Left ventricle myocardium inferior (tissue), 1 donor: ENCODE data around the gene RHOJ. TPM values are rescaled to one million over a fixed set of nuclear protein-coding genes. Genes with fewer than 3 reads are reported as not detected.
"Not testable (repeated sequence)": the region's sequence is repeated elsewhere in the genome, so short reads cannot be mapped to it uniquely, and the experiment has no call there.

ENCODE experiments used
- DNase-seq: peaks from one replicate; pipeline ENCODE4 v3.0.0-alpha.2; 2020
- H3K27ac ChIP-seq: fragments of 200-600 bp; replicated peaks from 2 replicates; pipeline ENCODE4 v1.8.0; 2021
- H3K27me3 ChIP-seq: fragments of 200-600 bp; 2 replicates; pipeline ENCODE4 v1.8.0; 2021; ENCODE audit warnings: low read depth
- H3K36me3 ChIP-seq: fragments of 200-600 bp; 2 replicates; pipeline ENCODE4 v1.8.0; 2021
- H3K4me1 ChIP-seq: fragments of 200-600 bp; 2 replicates; pipeline ENCODE4 v1.8.0; 2021
- H3K4me3 ChIP-seq: fragments of 200-600 bp; 2 replicates; pipeline ENCODE4 v1.8.0; 2021; ENCODE audit warnings: mild to moderate bottlenecking, moderate library complexity
- H3K9me3 ChIP-seq: fragments of 200-600 bp; replicated peaks from 2 replicates; pipeline ENCODE4 v1.8.0; 2021
- intact Hi-C: fragments of 100-400 bp; cut with micrococcal nuclease; formaldehyde crosslinking; loops from one replicate; pipeline ENCODE4 v1.11.0; 2022
- total RNA-seq: library from RNA; stranded (reverse); fragmentation: NEBNext Ultra II Directional; extraction: Animal tissue kit (Norgen Biotek cat#: 25700); gene quantifications from one replicate; pipeline ENCODE4 v1.2.1, GENCODE V29; 2021
- TF ChIP-seq, protein P1 (sequence below): fragments of 200-600 bp; IDR thresholded peaks from 2 replicates; pipeline ENCODE4 v1.8.0; 2021; ENCODE audit warnings: antibody characterized with exemption, mild to moderate bottlenecking, borderline replicate concordance
- donor health status: DM: no; HTN: yes; CAD: no; lungs with severe emphysema.

The RHOJ gene
- total RNA-seq, 1 donor from 2014 or later = 14.6 TPM

DNA sequence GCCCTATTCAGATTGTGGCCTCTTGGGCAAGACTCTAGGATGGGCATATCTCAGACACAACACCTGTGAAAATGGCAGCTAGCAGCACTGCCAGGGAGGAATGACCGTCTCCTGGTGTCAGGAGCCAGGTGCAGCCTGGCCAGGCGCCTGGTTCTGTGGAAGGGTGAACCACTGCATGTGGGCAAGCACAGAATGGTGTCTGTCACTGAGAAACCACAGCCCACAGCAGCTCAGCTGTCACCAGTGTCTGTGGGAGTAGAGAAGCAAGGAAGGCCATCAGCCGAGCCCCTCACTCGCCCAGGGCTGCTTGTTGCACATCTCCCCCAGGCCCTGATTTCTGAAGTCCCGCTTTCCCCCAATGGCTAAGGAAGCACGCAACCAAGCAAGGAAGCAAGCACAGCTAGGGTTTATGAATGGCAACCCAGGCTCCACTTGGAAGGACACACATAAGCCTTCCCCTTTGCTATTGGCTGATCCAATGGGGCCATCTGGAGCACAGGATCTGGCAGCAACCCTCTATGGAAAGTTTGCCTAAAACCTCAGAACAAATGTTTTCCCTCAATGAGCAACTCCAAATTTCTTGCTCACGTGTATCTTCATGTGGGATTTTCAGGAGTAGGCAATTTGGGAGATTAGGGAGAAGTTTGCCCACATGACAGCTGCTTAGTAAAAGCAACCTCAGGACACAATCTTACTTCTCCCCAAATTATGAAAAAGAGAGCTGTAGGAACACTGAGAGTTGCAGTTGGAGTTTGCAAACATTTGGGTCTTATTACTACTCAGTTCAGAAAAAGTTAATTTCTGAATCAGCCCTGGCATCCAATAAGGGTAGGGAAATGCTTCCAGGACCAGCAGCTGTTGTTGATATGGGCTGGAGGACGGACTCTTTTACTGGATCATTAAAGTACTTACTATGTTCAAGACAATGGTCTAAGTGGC is 69.7 kb downstream of the RHOJ start:
- peaks cover 7% of the 10 kb centered on the region for H3K36me3 ChIP-seq
- peaks cover 29% of the 10 kb centered on the region for H3K4me1 ChIP-seq
- no peaks in the 10 kb centered on the region for H3K9me3 ChIP-seq
- peak; percentile 28 for DNase-seq
- TF ChIP-seq, protein P1, sequence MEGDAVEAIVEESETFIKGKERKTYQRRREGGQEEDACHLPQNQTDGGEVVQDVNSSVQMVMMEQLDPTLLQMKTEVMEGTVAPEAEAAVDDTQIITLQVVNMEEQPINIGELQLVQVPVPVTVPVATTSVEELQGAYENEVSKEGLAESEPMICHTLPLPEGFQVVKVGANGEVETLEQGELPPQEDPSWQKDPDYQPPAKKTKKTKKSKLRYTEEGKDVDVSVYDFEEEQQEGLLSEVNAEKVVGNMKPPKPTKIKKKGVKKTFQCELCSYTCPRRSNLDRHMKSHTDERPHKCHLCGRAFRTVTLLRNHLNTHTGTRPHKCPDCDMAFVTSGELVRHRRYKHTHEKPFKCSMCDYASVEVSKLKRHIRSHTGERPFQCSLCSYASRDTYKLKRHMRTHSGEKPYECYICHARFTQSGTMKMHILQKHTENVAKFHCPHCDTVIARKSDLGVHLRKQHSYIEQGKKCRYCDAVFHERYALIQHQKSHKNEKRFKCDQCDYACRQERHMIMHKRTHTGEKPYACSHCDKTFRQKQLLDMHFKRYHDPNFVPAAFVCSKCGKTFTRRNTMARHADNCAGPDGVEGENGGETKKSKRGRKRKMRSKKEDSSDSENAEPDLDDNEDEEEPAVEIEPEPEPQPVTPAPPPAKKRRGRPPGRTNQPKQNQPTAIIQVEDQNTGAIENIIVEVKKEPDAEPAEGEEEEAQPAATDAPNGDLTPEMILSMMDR = no peak
- no peaks in the 10 kb centered on the region for H3K27me3 ChIP-seq
- H3K27ac ChIP-seq = peak overlapping the region; percentile 60
- intact Hi-C loops = loop anchor here (10.0 kb wide), 1 partner anchor 1099 kb away; no protein-coding TSS in a partner anchor
- H3K4me3 ChIP-seq = no peak overlapping the region

DNA sequence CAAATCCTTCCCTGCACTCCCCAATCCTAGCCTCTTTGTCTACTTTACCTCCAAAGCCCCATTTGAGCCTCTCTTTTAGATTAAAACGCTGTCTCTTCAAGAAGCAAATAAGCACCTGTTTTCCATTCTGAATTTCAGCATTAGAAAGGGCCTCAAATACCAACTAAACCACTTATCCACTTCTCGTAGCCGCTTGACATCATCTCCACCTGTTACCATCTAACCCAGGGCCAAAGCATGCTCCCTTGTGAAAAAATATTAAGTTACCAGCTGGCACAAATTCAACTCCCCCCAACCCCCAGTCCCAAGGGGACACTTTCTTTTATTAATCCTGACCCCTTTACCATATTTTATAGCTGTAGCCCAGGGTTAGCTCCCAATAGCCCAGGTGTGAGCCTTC is 71.4 kb downstream of the RHOJ start:
- Histone ChIP-seq H3K27me3 (no peaks in the 10 kb centered on the region), H3K9me3 (no peaks in the 10 kb centered on the region), H3K27ac (peak overlapping the region; percentile 60), H3K4me1 (peaks cover 29% of the 10 kb centered on the region), H3K36me3 (peaks cover 7% of the 10 kb centered on the region), H3K4me3 (no peak overlapping the region)
- TF ChIP-seq, protein P1 = no peak
- DNase-seq = no peak
- intact Hi-C loops = loop anchor here (2.0 to 10.0 kb wide), 2 partner anchors 101 to 1101 kb away; no protein-coding TSS in a partner anchor

DNA sequence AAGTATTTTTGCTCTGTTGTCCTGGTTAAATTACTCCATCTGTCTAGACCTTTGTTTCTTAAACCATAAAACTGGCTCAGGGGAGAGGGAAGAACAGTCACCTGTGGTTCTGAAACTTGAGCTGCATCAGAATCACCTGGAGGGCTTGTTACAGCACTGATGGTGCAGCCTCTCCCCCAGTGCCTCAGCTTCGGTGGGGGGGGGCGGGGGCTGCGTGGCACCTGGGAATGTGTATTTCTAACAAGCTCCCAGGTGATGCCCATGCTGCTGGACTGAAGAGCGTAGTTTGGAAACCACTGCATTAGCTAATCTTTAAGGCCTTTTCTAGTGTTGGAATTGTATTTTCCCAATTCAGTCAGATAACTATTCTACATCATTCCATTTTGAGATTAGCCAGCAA is 71.8 kb downstream of the RHOJ start:
- Histone ChIP-seq H3K4me1 (peaks cover 29% of the 10 kb centered on the region), H3K27ac (peak overlapping the region; percentile 60), H3K36me3 (peaks cover 10% of the 10 kb centered on the region), H3K9me3 (no peaks in the 10 kb centered on the region), H3K4me3 (no peak overlapping the region), H3K27me3 (no peaks in the 10 kb centered on the region)
- no peak for DNase-seq
- TF ChIP-seq, protein P1 = no peak
- intact Hi-C loops = loop anchor here (2.0 to 10.0 kb wide), 2 partner anchors 101 to 1101 kb away; no protein-coding TSS in a partner anchor

DNA sequence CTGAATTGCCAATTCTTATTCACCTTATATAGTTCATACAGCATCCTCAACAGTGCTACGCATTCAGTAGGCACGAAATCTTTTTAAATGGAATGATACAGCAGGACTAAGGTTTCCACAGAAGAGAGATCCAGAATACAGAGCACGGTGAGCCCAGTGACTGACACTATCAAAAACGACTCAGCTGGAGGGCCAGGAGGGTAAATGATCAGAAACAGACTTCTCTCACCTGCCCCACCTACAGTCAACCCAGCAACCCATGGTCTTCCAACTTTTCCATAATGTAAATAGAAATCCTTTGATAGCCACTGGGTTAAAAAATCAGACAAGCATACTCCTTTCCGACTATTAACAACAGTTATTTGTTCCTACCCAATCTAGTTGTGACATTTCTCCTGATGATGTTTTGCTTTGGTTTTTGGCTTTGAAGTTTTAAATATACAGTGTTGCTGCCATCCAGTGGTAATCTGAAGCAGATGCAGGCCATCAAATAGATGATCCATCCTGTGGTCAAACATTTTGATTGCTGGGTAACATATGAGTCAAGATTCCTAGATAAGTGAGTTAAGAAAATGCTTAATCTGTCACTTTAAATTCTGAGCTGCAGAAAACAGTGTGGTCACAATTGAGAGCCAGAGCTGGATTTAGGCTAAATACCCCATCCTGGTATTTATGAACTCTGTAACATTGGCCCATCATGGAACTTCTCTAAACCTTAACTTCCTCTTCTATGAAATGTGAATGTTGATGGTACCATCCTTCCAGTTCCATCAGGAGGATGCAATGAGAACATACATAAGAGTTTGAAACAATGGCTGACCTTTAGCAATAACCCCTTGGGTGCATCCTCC is 72.5 kb downstream of the RHOJ start:
- no peaks in the 10 kb centered on the region for H3K9me3 ChIP-seq
- no peaks in the 10 kb centered on the region for H3K27me3 ChIP-seq
- intact Hi-C loops = loop anchor here (2.0 to 10.0 kb wide), 2 partner anchors 102 to 1102 kb away; no protein-coding TSS in a partner anchor
- peak overlapping the region; percentile 60 for H3K27ac ChIP-seq
- no peak overlapping the region for H3K4me3 ChIP-seq
- H3K4me1 ChIP-seq = peaks cover 29% of the 10 kb centered on the region
- no peak for DNase-seq
- TF ChIP-seq, protein P1 = peak; percentile 91
- peaks cover 13% of the 10 kb centered on the region for H3K36me3 ChIP-seq

DNA sequence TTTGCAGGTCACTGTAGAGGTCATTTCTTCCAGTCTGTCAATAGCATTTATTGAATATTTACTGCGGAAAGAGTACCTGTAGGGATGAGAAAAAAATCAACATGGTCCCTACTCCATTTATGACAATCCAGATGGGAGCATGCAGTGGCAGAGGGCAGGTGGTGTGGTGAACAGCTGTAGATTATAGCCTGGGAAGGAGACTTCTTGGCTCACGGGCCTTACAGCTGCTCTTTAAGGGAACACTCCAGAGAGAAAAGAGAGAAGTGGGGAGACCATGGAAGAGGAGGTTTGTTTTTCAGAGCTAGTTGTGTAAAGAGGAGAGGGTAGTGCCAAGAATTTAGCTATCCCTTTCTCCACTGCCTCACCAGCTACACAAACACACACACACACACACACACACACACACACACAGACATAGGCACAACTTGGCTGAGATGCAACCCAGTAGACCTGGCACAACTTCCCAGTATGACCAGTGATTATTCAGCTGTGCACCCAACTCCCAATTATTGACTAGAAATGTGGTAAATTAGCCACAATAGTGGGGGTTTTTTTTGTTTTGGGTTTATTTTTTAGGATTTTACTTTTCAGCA is 73.4 kb downstream of the RHOJ start:
- Histone ChIP-seq H3K9me3 (no peaks in the 10 kb centered on the region), H3K27me3 (no peaks in the 10 kb centered on the region), H3K27ac (no peak overlapping the region), H3K4me1 (peaks cover 26% of the 10 kb centered on the region), H3K4me3 (no peak overlapping the region), H3K36me3 (peaks cover 6% of the 10 kb centered on the region)
- TF ChIP-seq, protein P1 = no peak
- intact Hi-C loops = loop anchor here (2.0 to 10.0 kb wide), 2 partner anchors 103 to 1103 kb away; no protein-coding TSS in a partner anchor
- DNase-seq = no peak

DNA sequence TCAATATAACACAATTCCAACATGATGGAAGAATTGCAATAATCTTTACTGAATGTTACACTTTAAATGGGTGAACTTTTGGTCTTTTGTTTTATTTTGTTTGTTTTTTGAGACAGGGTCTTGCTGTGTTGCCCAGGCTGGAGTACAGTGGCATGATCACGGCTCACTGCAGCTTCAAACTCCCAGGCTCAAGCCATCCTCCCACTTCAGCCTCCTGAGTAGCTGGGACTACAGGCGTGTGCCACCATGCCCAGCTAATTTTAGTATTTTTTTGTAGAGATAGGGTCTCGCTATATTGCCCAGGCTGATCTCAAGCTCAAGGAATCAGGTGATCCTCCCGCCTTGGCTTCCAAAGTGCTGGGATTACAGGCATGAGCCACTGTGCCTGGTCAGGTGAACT is 75.7 kb downstream of the RHOJ start:
- not testable (repeated sequence) for H3K4me3 ChIP-seq, H3K9me3 ChIP-seq, H3K27me3 ChIP-seq, H3K27ac ChIP-seq, DNase-seq
- Histone ChIP-seq H3K4me1 (peaks cover 14% of the 10 kb centered on the region), H3K36me3 (peaks cover 16% of the 10 kb centered on the region)
- intact Hi-C loops = loop anchor here (10.0 kb wide), 1 partner anchor 1105 kb away; no protein-coding TSS in a partner anchor
